GM12801 (cell line): ENCODE results near the gene RALB.

ENCODE experiments used
- CTCF ChIP-seq: IDR thresholded peaks from one replicate; pipeline ENCODE4 v1.5.1; 2011; ENCODE audit warnings: control low read depth; ENCODE audit not compliant: insufficient read length; ENCODE audit errors: extremely low read depth

RALB gene

GRCh38 chr2:120313695-120314615 lies 61.3 kb downstream of the RALB start:
- TF ChIP-seq CTCF: no peak

GRCh38 chr2:120314690-120315366 lies 62.2 kb downstream of the RALB start:
- no peak for TF ChIP-seq CTCF

GRCh38 chr2:120315367-120316033 lies 62.8 kb downstream of the RALB start:
- no peak for TF ChIP-seq CTCF

GRCh38 chr2:120316071-120316470 lies 63.4 kb downstream of the RALB start:
- no peak for TF ChIP-seq CTCF

GRCh38 chr2:120316528-120317179 lies 64.0 kb downstream of the RALB start:
- TF ChIP-seq CTCF: no peak

GRCh38 chr2:120317180-120317533 lies 64.5 kb downstream of the RALB start:
- no peak for TF ChIP-seq CTCF

GRCh38 chr2:120317916-120318315 lies 65.3 kb downstream of the RALB start:
- TF ChIP-seq CTCF: no peak
